Right atrium auricular region (tissue), 2 donors: Measurements from ENCODE around the gene HECTD1. TPM values are rescaled to one million over a fixed set of nuclear protein-coding genes. Genes with fewer than 3 reads are reported as not detected.
"Not testable (repeated sequence)": the region's sequence is repeated elsewhere in the genome, so short reads cannot be mapped to it uniquely, and the experiment has no call there.

Experiments
- DNase-seq: peaks from one replicate; pipeline ENCODE4 v3.0.0-alpha.2; 2019; ENCODE audit warnings: low spot score
- H3K27ac ChIP-seq, 2 donors: fragments of 200-600 bp; sonication (generic); 1 replicate in 1 of 2; 2 replicates in 1 of 2; pipeline ENCODE4 v1.5.1; 2016 to 2019
- H3K27me3 ChIP-seq, 2 donors: fragments of 200-600 bp; sonication (generic); one replicate each; pipeline versions ENCODE4 v1.5.1 to v1.6.0; 2017 to 2019
- H3K36me3 ChIP-seq: fragments of 200-600 bp; sonication (generic); one replicate; pipeline ENCODE4 v1.5.1; 2016
- H3K4me1 ChIP-seq, 2 donors: fragments of 200-600 bp; sonication (generic); one replicate each; pipeline versions ENCODE4 v1.5.1 to v1.6.0; 2017 to 2019
- H3K4me3 ChIP-seq, 2 donors: fragments of 200-600 bp; sonication (generic); 1 replicate in 1 of 2; 2 replicates in 1 of 2; pipeline ENCODE4 v1.5.1; 2017 to 2019; ENCODE audit warnings: mild to moderate bottlenecking in 1 of 2, moderate library complexity in 1 of 2
- H3K9me3 ChIP-seq, 2 donors: fragments of 200-600 bp; sonication (generic); one replicate each; pipeline ENCODE4 v1.5.1; 2019
- CTCF ChIP-seq, 2 donors: fragments of 200-600 bp; sonication (generic); IDR thresholded peaks; one replicate each; pipeline ENCODE4 v1.5.1; 2019; ENCODE audit warnings: antibody characterized with exemption in 2 of 2
- total RNA-seq, 2 donors: library from RNA; depleted of rRNA; stranded (reverse); fragments of >200 nt; gene quantifications; one replicate each; pipeline ENCODE4 v1.1.0, GENCODE V29; 2016

The HECTD1 gene
- total RNA-seq, 2 donors from 2014 or later = 130 to 145 TPM

GRCh38 chr14:31057035-31057434 is 150.6 kb downstream of the HECTD1 start:
- Histone ChIP-seq H3K4me1 (peaks cover 0 to 15% of the 10 kb centered on the region in 2 donors), H3K9me3 (no peaks in the 10 kb centered on the region), H3K27me3 (no peaks in the 10 kb centered on the region), H3K36me3 (no peaks in the 10 kb centered on the region), H3K4me3 (no peak overlapping the region), H3K27ac (no peak overlapping the region)
- no peak for TF ChIP-seq CTCF (IDR thresholded peaks at IDR 0.05)
- DNase-seq = no peak

- H3K27me3 ChIP-seq, H3K4me3 ChIP-seq, H3K9me3 ChIP-seq, H3K36me3 ChIP-seq: not testable (repeated sequence)
- H3K4me1 ChIP-seq = peaks cover 0 to 17% of the 10 kb centered on the region in 2 donors
- peak; percentile 84 for DNase-seq
- H3K27ac ChIP-seq = peak overlapping the region in 1 of 2 donors; percentile 0
These were observed 154.5 kb downstream of the HECTD1 start for GRCh38 chr14:31052905-31053586.

- DNase-seq = no peak
- H3K4me3 ChIP-seq = no peak overlapping the region
- H3K4me1 ChIP-seq = peaks cover 0 to 17% of the 10 kb centered on the region in 2 donors
- TF ChIP-seq CTCF (IDR thresholded peaks at IDR 0.05) = no peak
- H3K36me3 ChIP-seq = no peaks in the 10 kb centered on the region
- H3K27me3 ChIP-seq = no peaks in the 10 kb centered on the region
- H3K9me3 ChIP-seq = no peaks in the 10 kb centered on the region
- H3K27ac ChIP-seq = no peak overlapping the region
These were observed 156.1 kb downstream of the HECTD1 start for GRCh38 chr14:31051511-31051910.

- H3K27me3 ChIP-seq = no peaks in the 10 kb centered on the region
- DNase-seq = no peak
- H3K4me1 ChIP-seq = peaks cover 0 to 17% of the 10 kb centered on the region in 2 donors
- no peaks in the 10 kb centered on the region for H3K36me3 ChIP-seq
- no peak overlapping the region for H3K4me3 ChIP-seq
- H3K27ac ChIP-seq = no peak overlapping the region
- H3K9me3 ChIP-seq = no peaks in the 10 kb centered on the region
- TF ChIP-seq CTCF (IDR thresholded peaks at IDR 0.05) = no peak
These were observed 156.6 kb downstream of the HECTD1 start for GRCh38 chr14:31051023-31051422.

Other genes starting within 250 kb of the HECTD1 start
- gene AP4S1, start 182.1 kb downstream of the HECTD1 start, total RNA-seq = 10 to 100 TPM in 1 of 2 donors, 1 to 10 TPM in 1; 3.3 to 17.3 TPM
- 10 to 100 TPM; 34.2 to 46.8 TPM for gene STRN3, start 181.4 kb downstream of the HECTD1 start, total RNA-seq
- gene HEATR5A, start 212.8 kb upstream of the HECTD1 start, total RNA-seq = 10 to 100 TPM; 29.0 to 29.3 TPM
- 10 to 100 TPM; 10.5 to 18.3 TPM for gene DTD2, start 249.7 kb upstream of the HECTD1 start, total RNA-seq